T-cell (primary cell): Measurements from ENCODE around the gene ARID2. TPM values are rescaled to one million over a fixed set of nuclear protein-coding genes. Genes with fewer than 3 reads are reported as not detected.

Source experiments
- ATAC-seq, 4 experiments: fragments of 200-7000 bp in 3 of 4; fragments of 150-1000 bp in 1 of 4; cut with Tn5 transposase; replicated peaks in 1 of 4; 1 replicate in 3 of 4; 2 replicates in 1 of 4; pipeline ENCODE4 v1.10.0; 2021; ENCODE audit warnings: moderate library complexity in 3 of 4, mild to moderate bottlenecking in 2 of 4, moderate number of reproducible peaks in 1 of 4
- CTCF ChIA-PET, 2 donors: fragments of 300-600 bp; sonication (Branson Sonifier 250); formaldehyde crosslinking; loops; one replicate each; lab custom pipeline; 2022; ENCODE audit warnings: antibody characterized with exemption in 2 of 2; lab: Charles Lee
- POLR2A ChIA-PET, 2 donors: fragments of 300-600 bp; sonication (Branson Sonifier 250); formaldehyde crosslinking; loops; one replicate each; lab custom pipeline; 2022; ENCODE audit warnings: antibody characterized with exemption in 2 of 2; lab: Charles Lee
- DNase-seq, 35 experiments: peaks; one replicate each; pipeline versions ENCODE4 v3.0.0 to v3.0.0-alpha.2; 2013 to 2023
- H3K27ac ChIP-seq: one replicate; pipeline ENCODE4 v1.5.1; 2013; ENCODE audit warnings: low read length
- H3K27me3 ChIP-seq, 2 experiments: replicated peaks in 1 of 2; 1 replicate in 1 of 2; 2 replicates in 1 of 2; pipeline versions ENCODE4 v1.6.1 to v1.7.0; 2013; ENCODE audit warnings: low read length in 1 of 2, mixed read lengths in 1 of 2; ENCODE audit not compliant: control insufficient read depth in 2 of 2, insufficient read depth in 2 of 2; ENCODE audit errors: extremely low read depth in 1 of 2
- H3K36me3 ChIP-seq, 2 donors: 1 replicate in 1 of 2; 2 replicates in 1 of 2; pipeline versions ENCODE4 v1.6.1 to v1.7.0; 2013; ENCODE audit warnings: low read length in 1 of 2; ENCODE audit not compliant: control insufficient read depth in 2 of 2, insufficient read depth in 1 of 2; ENCODE audit errors: extremely low read depth in 1 of 2
- H3K4me1 ChIP-seq, 2 experiments: 1 replicate in 1 of 2; 2 replicates in 1 of 2; pipeline versions ENCODE4 v1.6.1 to v1.7.0; 2013; ENCODE audit warnings: low read length in 2 of 2, mixed read lengths in 1 of 2; ENCODE audit not compliant: insufficient read depth in 2 of 2, control insufficient read depth in 1 of 2; ENCODE audit errors: extremely low read depth in 1 of 2
- H3K4me3 ChIP-seq, 2 donors: 1 replicate in 1 of 2; 2 replicates in 1 of 2; pipeline versions ENCODE4 v1.5.1 to v1.7.0; 2013; ENCODE audit warnings: mild to moderate bottlenecking in 2 of 2, low read length in 1 of 2, moderate library complexity in 1 of 2; ENCODE audit not compliant: control insufficient read depth in 1 of 2; ENCODE audit errors: extremely low read depth in 1 of 2
- H3K9me3 ChIP-seq: 2 replicates; pipeline ENCODE4 v1.7.0; 2013
- H3K27ac Mint-ChIP-seq, 2 donors: one replicate each; pipeline ENCODE4 v1.8.0; 2020 to 2021; ENCODE audit warnings: mild to moderate bottlenecking in 2 of 2, mixed read lengths in 2 of 2
- H3K27me3 Mint-ChIP-seq, 2 donors: one replicate each; pipeline ENCODE4 v1.8.0; 2021 to 2022; ENCODE audit warnings: mixed read lengths in 2 of 2
- H3K36me3 Mint-ChIP-seq: one replicate; pipeline ENCODE4 v1.8.0; 2021; ENCODE audit warnings: mixed read lengths
- H3K4me1 Mint-ChIP-seq, 3 donors: one replicate each; pipeline ENCODE4 v1.8.0; 2020 to 2022; ENCODE audit warnings: mixed read lengths in 3 of 3, mild to moderate bottlenecking in 1 of 3
- H3K4me3 Mint-ChIP-seq, 3 donors: one replicate each; pipeline ENCODE4 v1.8.0; 2020 to 2022; ENCODE audit warnings: mild to moderate bottlenecking in 3 of 3, mixed read lengths in 3 of 3, moderate library complexity in 3 of 3
- H3K9me3 Mint-ChIP-seq, 3 donors: one replicate each; pipeline ENCODE4 v1.8.0; 2020 to 2022; ENCODE audit warnings: mixed read lengths in 3 of 3
- WGBS: methylation state at CpG from one replicate; pipeline ENCODE4 v1.1.5; 2013; ENCODE audit warnings: missing lambda C conversion rate; ENCODE audit not compliant: insufficient coverage; 5-methylcytosine and 5-hydroxymethylcytosine counted together
- total RNA-seq, 35 experiments: library from RNA in 6 of 35; stranded (reverse) in 6 of 35; fragments of 120-200 nt in 1 of 35; gene quantifications; one replicate each; pipeline versions ENCODE4 v1.2.1 to v1.2.4 and lab custom pipeline; 2013 to 2026

Gene ARID2
- total RNA-seq, 5 donors from 2014 or later (not counting 1 experiment from before 2014, with no cell fraction given), result 40.2 to 67.6 (median 43.7) TPM

DNA sequence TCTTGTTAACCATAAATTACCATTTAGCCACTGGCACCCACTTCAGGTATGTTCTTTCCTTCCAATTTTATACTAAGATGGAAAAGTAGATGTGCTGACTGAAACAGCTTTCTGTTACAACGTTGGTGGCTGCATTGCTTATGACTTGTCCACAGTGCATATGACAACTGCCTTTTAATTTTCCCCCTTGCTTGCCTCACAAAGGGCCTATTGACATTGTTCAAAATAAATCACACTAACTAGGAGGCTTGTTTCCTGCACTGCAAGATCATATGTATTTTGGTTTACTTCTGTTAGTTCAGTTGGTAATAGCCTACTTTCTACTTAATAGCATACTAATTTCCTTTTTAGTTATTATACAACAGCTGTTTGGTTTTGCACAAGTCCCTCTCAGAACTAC, 205.4 kb downstream of the ARID2 start:
- POLR2A ChIA-PET, result no interaction called here

GRCh38 chr12:45938566-45938965, 209.1 kb downstream of the ARID2 start:
- H3K27ac Mint-ChIP-seq, result no peak overlapping the region
- POLR2A ChIA-PET, result no interaction called here
- no peak for DNase-seq
- H3K9me3 Mint-ChIP-seq, result no peaks in the 10 kb centered on the region
- H3K4me1 Mint-ChIP-seq, result peaks cover 19 to 23% (median 23%) of the 10 kb centered on the region in 3 donors
- H3K27ac ChIP-seq, result no peak overlapping the region
- H3K36me3 ChIP-seq, result peaks cover 3 to 38% of the 10 kb centered on the region in 2 donors
- H3K4me3 ChIP-seq, result no peak overlapping the region
- H3K27me3 ChIP-seq, result no peaks in the 10 kb centered on the region
- H3K27me3 Mint-ChIP-seq, result no peaks in the 10 kb centered on the region
- no peak overlapping the region for H3K4me3 Mint-ChIP-seq
- CTCF ChIA-PET, result no interaction called here
- no peaks in the 10 kb centered on the region for H3K9me3 ChIP-seq
- ATAC-seq, result no peak
- no peaks in the 10 kb centered on the region for H3K4me1 ChIP-seq
- peaks cover 46% of the 10 kb centered on the region for H3K36me3 Mint-ChIP-seq
- no CpG with 5 or more reads among the region's 2 CpGs for WGBS

More for the DNA sequence above, 205.4 kb downstream of the ARID2 start:
- ATAC-seq (no peak), DNase-seq (no peak)
- H3K36me3 ChIP-seq, result peaks cover 0 to 36% of the 10 kb centered on the region in 2 donors
- Mint-ChIP-seq H3K27ac (peak overlapping the region; percentile 55 to 59), H3K4me1 (peaks cover 0 to 16% (median 11%) of the 10 kb centered on the region in 3 donors), H3K36me3 (peaks cover 34% of the 10 kb centered on the region), H3K27me3 (no peaks in the 10 kb centered on the region), H3K4me3 (no peak overlapping the region), H3K9me3 (no peaks in the 10 kb centered on the region)
- no CpG with 5 or more reads among the region's 1 CpG for WGBS
- CTCF ChIA-PET, result no interaction called here
- no peaks in the 10 kb centered on the region for H3K4me1 ChIP-seq
- H3K27me3 ChIP-seq, result no peaks in the 10 kb centered on the region
- H3K27ac ChIP-seq, result no peak overlapping the region
- no peaks in the 10 kb centered on the region for H3K9me3 ChIP-seq
- H3K4me3 ChIP-seq, result no peak overlapping the region

GRCh38 chr12:45939759-45940158, 210.3 kb downstream of the ARID2 start:
- no peak overlapping the region for H3K4me3 ChIP-seq
- Mint-ChIP-seq H3K27ac (peak overlapping the region in 1 of 2 donors; percentile 33), H3K27me3 (no peaks in the 10 kb centered on the region), H3K4me1 (peaks cover 19 to 24% (median 23%) of the 10 kb centered on the region in 3 donors), H3K4me3 (no peak overlapping the region), H3K36me3 (peaks cover 56% of the 10 kb centered on the region), H3K9me3 (no peaks in the 10 kb centered on the region)
- no CpG with 5 or more reads among the region's 2 CpGs for WGBS
- POLR2A ChIA-PET, result interaction anchor here in 1 of 2 donors (0.7 kb wide), 1 partner anchor 40 kb away, joined by 3 read pairs; no protein-coding TSS in a partner anchor
- CTCF ChIA-PET, result no interaction called here
- no peaks in the 10 kb centered on the region for H3K27me3 ChIP-seq
- H3K36me3 ChIP-seq, result peaks cover 4 to 43% of the 10 kb centered on the region in 2 donors
- ATAC-seq, result no peak
- no peaks in the 10 kb centered on the region for H3K9me3 ChIP-seq
- H3K4me1 ChIP-seq, result no peaks in the 10 kb centered on the region
- no peak for DNase-seq
- no peak overlapping the region for H3K27ac ChIP-seq

DNA sequence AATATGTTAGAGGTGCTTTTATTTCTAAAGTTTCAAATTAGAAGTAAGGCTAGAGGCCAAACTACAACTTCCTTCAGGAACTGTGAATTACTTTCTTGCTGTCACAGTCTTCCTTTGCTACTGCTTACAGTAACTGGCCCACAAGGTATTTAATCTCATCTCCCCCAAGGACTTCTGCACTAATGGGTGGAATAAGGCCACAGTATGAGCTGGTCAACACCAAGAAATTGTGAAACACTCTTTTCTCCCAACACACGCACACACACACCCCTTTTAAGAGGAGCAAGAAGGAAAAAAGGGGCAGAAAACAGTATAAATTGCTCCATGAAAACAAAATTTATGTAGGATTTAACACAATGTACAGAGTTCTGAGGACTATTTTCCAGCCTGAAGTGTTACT, 215.3 kb downstream of the ARID2 start:
- Mint-ChIP-seq H3K4me1 (peaks cover 14 to 27% (median 20%) of the 10 kb centered on the region in 3 donors), H3K27me3 (no peaks in the 10 kb centered on the region), H3K36me3 (peaks cover 72% of the 10 kb centered on the region), H3K9me3 (no peaks in the 10 kb centered on the region), H3K27ac (peak overlapping the region; percentile 16 to 40), H3K4me3 (no peak overlapping the region)
- Histone ChIP-seq H3K27me3 (no peaks in the 10 kb centered on the region), H3K4me1 (no peaks in the 10 kb centered on the region), H3K4me3 (no peak overlapping the region), H3K36me3 (peaks cover 6 to 72% of the 10 kb centered on the region in 2 donors), H3K9me3 (no peaks in the 10 kb centered on the region), H3K27ac (no peak overlapping the region)
- ChIA-PET POLR2A (no interaction called here), CTCF (no interaction called here)
- DNase-seq (no peak), ATAC-seq (no peak)
- no CpG with 5 or more reads among the region's 1 CpG for WGBS

DNA sequence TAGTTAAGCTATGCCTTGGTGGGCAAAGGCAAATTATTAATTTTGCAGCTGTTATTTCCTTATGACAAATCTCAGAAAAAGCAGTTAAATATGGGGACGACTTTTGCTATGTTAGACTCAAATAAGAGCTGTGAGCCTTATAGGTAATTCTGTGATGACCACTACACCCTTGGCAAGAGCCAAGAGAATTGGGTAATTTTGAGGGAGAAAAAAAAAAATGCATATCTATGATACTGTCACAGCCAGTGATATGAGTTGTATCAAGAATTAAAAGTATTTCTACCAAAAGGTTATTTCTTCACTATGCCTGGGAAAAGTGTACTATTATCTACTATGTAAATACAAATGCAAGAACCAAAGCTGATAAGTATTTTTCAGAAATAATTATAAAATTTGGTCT, 216.9 kb downstream of the ARID2 start:
- Mint-ChIP-seq H3K27ac (no peak overlapping the region), H3K4me3 (no peak overlapping the region), H3K27me3 (no peaks in the 10 kb centered on the region), H3K4me1 (peaks cover 9 to 21% (median 17%) of the 10 kb centered on the region in 3 donors), H3K9me3 (no peaks in the 10 kb centered on the region), H3K36me3 (peaks cover 62% of the 10 kb centered on the region)
- H3K27me3 ChIP-seq, result no peaks in the 10 kb centered on the region
- DNase-seq (no peak), ATAC-seq (no peak)
- H3K9me3 ChIP-seq, result no peaks in the 10 kb centered on the region
- H3K27ac ChIP-seq, result no peak overlapping the region
- ChIA-PET POLR2A (no interaction called here), CTCF (interaction anchor here in 1 of 2 donors (0.5 kb wide), 1 partner anchor 8 kb away, joined by 3 read pairs; no protein-coding TSS in a partner anchor)
- WGBS, result no CpG with 5 or more reads among the region's 1 CpG
- H3K36me3 ChIP-seq, result peaks cover 3 to 64% of the 10 kb centered on the region in 2 donors
- no peak overlapping the region for H3K4me3 ChIP-seq
- no peaks in the 10 kb centered on the region for H3K4me1 ChIP-seq

- Histone ChIP-seq H3K4me3 (no peak overlapping the region), H3K9me3 (no peaks in the 10 kb centered on the region), H3K27me3 (no peaks in the 10 kb centered on the region), H3K36me3 (peaks cover 3 to 50% of the 10 kb centered on the region in 2 donors), H3K4me1 (no peaks in the 10 kb centered on the region), H3K27ac (no peak overlapping the region)
- Mint-ChIP-seq H3K27me3 (no peaks in the 10 kb centered on the region), H3K4me3 (no peak overlapping the region), H3K36me3 (peaks cover 52% of the 10 kb centered on the region), H3K4me1 (peaks cover 6 to 18% (median 6%) of the 10 kb centered on the region in 3 donors), H3K27ac (no peak overlapping the region), H3K9me3 (no peaks in the 10 kb centered on the region)
- DNase-seq (no peak), ATAC-seq (no peak)
- POLR2A ChIA-PET, result interaction anchor here in 1 of 2 donors (0.6 to 0.7 kb wide), 2 partner anchors 425 to 599 kb away, joined by 3 read pairs; no protein-coding TSS in a partner anchor
- CTCF ChIA-PET, result no interaction called here
Observed at GRCh38 chr12:45948546-45948945, 219.0 kb downstream of the ARID2 start.
